A549 (cell line): Measurements from ENCODE around the gene PROB1.

Source experiments
- BHLHE40 ChIP-seq: IDR thresholded peaks from 2 replicates; pipeline ENCODE4 v1.6.1; 2012; ENCODE audit warnings: low read depth, low read length, inconsistent platforms
- CBX8 ChIP-seq: fragments of 200-600 bp; sonication (generic); IDR thresholded peaks from 2 replicates; pipeline ENCODE4 v1.6.1; 2016
- KDM5A ChIP-seq: fragments of 200-600 bp; sonication (generic); IDR thresholded peaks from 2 replicates; pipeline ENCODE4 v1.6.1; 2016; ENCODE audit warnings: antibody characterized with exemption, mild to moderate bottlenecking
- POLR2A ChIP-seq: IDR thresholded peaks from 2 replicates; pipeline ENCODE4 v1.6.1; 2012; ENCODE audit warnings: mild to moderate bottlenecking, low read length
- RCOR1 ChIP-seq: fragments of 150-350 bp; IDR thresholded peaks from 2 replicates; pipeline ENCODE4 v1.6.1; 2014; ENCODE audit warnings: antibody characterized with exemption, low read length, low read depth
- RFX5 ChIP-seq: fragments of 450-650 bp; IDR thresholded peaks from 2 replicates; pipeline ENCODE4 v1.7.1; 2014; ENCODE audit warnings: antibody characterized with exemption, mild to moderate bottlenecking, moderate library complexity
- SREBF2 ChIP-seq: fragments of 450-650 bp; IDR thresholded peaks from 2 replicates; pipeline ENCODE4 v1.6.1; 2014; ENCODE audit warnings: mild to moderate bottlenecking, moderate library complexity
- TP53 ChIP-seq: fragments of 250-450 bp; sonication (Bioruptor Pico); IDR thresholded peaks from 2 replicates; pipeline ENCODE4 v1.5.0; 2021; ENCODE audit warnings: mild to moderate bottlenecking, moderate library complexity
- ZFP36 ChIP-seq: fragments of 450-650 bp; IDR thresholded peaks from 2 replicates; pipeline ENCODE4 v1.6.1; 2014; ENCODE audit warnings: borderline replicate concordance; ENCODE audit not compliant: partially characterized antibody
- TF ChIP-seq, protein P1 (sequence below): fragments of >200 bp; sonication (Bioruptor Twin); formaldehyde crosslinking; IDR thresholded peaks from 3 replicates; pipeline ENCODE4 v1.5.1; 2016
- TF ChIP-seq, protein P2 (sequence below): fragments of 200-600 bp; sonication (generic); IDR thresholded peaks from 2 replicates; pipeline ENCODE4 v1.6.1; 2016; ENCODE audit warnings: antibody characterized with exemption, mild to moderate bottlenecking, moderate library complexity
- TF ChIP-seq, protein P3 (sequence below): IDR thresholded peaks from 2 replicates; pipeline ENCODE4 v1.6.1; 2012
- TF ChIP-seq, protein P4 (sequence below): IDR thresholded peaks from 2 replicates; pipeline ENCODE4 v1.6.1; 2012; ENCODE audit warnings: low read depth, borderline replicate concordance
- TF ChIP-seq, protein P5 (sequence below): fragments of 450-650 bp; IDR thresholded peaks from 2 replicates; pipeline ENCODE4 v1.6.1; 2014; ENCODE audit warnings: antibody characterized with exemption

DNA sequence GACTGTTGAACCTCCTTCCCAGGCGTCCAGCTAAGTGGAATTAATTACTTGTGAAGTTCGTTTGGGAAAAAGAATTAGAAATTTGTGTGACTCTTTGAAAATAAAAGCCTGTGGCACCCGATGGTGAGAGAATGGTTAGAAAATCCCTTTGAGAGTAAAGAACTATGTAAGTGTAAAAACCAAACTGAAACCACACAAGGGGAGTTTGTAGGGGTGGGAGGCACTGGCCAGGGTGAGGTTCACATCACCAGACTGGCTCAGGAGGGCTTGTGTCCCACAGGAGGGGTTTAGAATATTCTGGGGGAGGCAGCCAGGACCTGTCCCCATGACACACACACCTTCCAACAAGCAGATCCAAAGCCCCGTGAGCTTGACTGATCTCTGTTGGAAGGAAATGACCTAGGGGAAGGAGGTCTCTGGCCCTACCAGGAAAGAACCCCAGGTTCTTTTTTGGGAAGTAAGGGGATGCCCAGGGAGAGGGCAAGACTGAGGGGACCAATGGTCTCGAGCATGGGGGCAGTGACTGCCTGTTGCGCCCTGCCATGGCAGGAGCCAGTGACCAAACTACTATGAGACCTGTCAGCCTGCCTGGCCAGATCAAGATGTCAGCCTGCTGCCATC lies 4.7 kb upstream of the PROB1 start:
- TF ChIP-seq, protein P1, sequence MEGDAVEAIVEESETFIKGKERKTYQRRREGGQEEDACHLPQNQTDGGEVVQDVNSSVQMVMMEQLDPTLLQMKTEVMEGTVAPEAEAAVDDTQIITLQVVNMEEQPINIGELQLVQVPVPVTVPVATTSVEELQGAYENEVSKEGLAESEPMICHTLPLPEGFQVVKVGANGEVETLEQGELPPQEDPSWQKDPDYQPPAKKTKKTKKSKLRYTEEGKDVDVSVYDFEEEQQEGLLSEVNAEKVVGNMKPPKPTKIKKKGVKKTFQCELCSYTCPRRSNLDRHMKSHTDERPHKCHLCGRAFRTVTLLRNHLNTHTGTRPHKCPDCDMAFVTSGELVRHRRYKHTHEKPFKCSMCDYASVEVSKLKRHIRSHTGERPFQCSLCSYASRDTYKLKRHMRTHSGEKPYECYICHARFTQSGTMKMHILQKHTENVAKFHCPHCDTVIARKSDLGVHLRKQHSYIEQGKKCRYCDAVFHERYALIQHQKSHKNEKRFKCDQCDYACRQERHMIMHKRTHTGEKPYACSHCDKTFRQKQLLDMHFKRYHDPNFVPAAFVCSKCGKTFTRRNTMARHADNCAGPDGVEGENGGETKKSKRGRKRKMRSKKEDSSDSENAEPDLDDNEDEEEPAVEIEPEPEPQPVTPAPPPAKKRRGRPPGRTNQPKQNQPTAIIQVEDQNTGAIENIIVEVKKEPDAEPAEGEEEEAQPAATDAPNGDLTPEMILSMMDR: no peak
- TF ChIP-seq, protein P2, sequence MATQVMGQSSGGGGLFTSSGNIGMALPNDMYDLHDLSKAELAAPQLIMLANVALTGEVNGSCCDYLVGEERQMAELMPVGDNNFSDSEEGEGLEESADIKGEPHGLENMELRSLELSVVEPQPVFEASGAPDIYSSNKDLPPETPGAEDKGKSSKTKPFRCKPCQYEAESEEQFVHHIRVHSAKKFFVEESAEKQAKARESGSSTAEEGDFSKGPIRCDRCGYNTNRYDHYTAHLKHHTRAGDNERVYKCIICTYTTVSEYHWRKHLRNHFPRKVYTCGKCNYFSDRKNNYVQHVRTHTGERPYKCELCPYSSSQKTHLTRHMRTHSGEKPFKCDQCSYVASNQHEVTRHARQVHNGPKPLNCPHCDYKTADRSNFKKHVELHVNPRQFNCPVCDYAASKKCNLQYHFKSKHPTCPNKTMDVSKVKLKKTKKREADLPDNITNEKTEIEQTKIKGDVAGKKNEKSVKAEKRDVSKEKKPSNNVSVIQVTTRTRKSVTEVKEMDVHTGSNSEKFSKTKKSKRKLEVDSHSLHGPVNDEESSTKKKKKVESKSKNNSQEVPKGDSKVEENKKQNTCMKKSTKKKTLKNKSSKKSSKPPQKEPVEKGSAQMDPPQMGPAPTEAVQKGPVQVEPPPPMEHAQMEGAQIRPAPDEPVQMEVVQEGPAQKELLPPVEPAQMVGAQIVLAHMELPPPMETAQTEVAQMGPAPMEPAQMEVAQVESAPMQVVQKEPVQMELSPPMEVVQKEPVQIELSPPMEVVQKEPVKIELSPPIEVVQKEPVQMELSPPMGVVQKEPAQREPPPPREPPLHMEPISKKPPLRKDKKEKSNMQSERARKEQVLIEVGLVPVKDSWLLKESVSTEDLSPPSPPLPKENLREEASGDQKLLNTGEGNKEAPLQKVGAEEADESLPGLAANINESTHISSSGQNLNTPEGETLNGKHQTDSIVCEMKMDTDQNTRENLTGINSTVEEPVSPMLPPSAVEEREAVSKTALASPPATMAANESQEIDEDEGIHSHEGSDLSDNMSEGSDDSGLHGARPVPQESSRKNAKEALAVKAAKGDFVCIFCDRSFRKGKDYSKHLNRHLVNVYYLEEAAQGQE: no peak
- TF ChIP-seq RFX5: no peak
- no peak for TF ChIP-seq KDM5A
- no peak for TF ChIP-seq POLR2A
- no peak for TF ChIP-seq ZFP36
- TF ChIP-seq, protein P3, sequence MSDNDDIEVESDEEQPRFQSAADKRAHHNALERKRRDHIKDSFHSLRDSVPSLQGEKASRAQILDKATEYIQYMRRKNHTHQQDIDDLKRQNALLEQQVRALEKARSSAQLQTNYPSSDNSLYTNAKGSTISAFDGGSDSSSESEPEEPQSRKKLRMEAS: no peak
- no peak for TF ChIP-seq CBX8
- TF ChIP-seq SREBF2: no peak
- TF ChIP-seq, protein P4, sequence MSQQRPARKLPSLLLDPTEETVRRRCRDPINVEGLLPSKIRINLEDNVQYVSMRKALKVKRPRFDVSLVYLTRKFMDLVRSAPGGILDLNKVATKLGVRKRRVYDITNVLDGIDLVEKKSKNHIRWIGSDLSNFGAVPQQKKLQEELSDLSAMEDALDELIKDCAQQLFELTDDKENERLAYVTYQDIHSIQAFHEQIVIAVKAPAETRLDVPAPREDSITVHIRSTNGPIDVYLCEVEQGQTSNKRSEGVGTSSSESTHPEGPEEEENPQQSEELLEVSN: no peak
- TF ChIP-seq, protein P5, sequence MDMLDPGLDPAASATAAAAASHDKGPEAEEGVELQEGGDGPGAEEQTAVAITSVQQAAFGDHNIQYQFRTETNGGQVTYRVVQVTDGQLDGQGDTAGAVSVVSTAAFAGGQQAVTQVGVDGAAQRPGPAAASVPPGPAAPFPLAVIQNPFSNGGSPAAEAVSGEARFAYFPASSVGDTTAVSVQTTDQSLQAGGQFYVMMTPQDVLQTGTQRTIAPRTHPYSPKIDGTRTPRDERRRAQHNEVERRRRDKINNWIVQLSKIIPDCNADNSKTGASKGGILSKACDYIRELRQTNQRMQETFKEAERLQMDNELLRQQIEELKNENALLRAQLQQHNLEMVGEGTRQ: no peak
- TF ChIP-seq RCOR1: no peak
- TF ChIP-seq BHLHE40: no peak
- TF ChIP-seq TP53 (CRISPR knock-in tag): no peak
